Lower leg skin (tissue), 4 donors: ENCODE measurements around the gene HHIP. TPM values are rescaled to one million over a fixed set of nuclear protein-coding genes. Genes with fewer than 3 reads are reported as not detected.
"Not testable (repeated sequence)": the region's sequence is repeated elsewhere in the genome, so short reads cannot be mapped to it uniquely, and the experiment has no call there.

ENCODE experiments used
- DNase-seq, 2 donors: peaks; one replicate each; pipeline ENCODE4 v3.0.0-alpha.2; 2019; ENCODE audit warnings: low spot score in 2 of 2
- H3K4me3 ChIP-seq: fragments of 200-600 bp; sonication (generic); 2 replicates; pipeline ENCODE4 v1.5.1; 2017; ENCODE audit warnings: mild to moderate bottlenecking, low read depth; ENCODE audit not compliant: poor library complexity, severe bottlenecking
- POLR2A ChIP-seq, 2 donors: fragments of 450-650 bp; IDR thresholded peaks; one replicate each; pipeline ENCODE4 v1.6.1; 2016 to 2017; ENCODE audit warnings: antibody characterized with exemption in 2 of 2, mild to moderate bottlenecking in 1 of 2, moderate library complexity in 1 of 2
- WGBS, 2 donors: methylation state at CpG; one replicate each; pipeline ENCODE4 v1.1.5; 2018; 5-methylcytosine and 5-hydroxymethylcytosine counted together
- intact Hi-C: fragments of 100-400 bp; cut with DNase I; formaldehyde crosslinking; loops from one replicate; pipeline ENCODE4 v1.15.0; 2023; ENCODE audit warnings: low total_unique reads
- total RNA-seq, 4 donors: library from RNA; depleted of rRNA; stranded (reverse); fragments of >200 nt; gene quantifications; one replicate each; pipeline ENCODE4 v1.1.0, GENCODE V29; 2016
- TF ChIP-seq, protein P1 (sequence below), 3 donors: fragments of 450-650 bp; IDR thresholded peaks; one replicate each; pipeline ENCODE4 v1.5.1; 2016; ENCODE audit warnings: antibody characterized with exemption in 3 of 3, mild to moderate bottlenecking in 3 of 3, moderate library complexity in 2 of 3

Gene HHIP
- total RNA-seq, 4 donors from 2014 or later = 0.03 to 0.04 TPM; not detected in 2

- intact Hi-C loops = no loop called here
- WGBS, 2 donors = 50 to 58% methylated on average over 1 of the region's 1 CpG
- TF ChIP-seq POLR2A (IDR thresholded peaks at IDR 0.05) = no peak
- TF ChIP-seq, protein P1, sequence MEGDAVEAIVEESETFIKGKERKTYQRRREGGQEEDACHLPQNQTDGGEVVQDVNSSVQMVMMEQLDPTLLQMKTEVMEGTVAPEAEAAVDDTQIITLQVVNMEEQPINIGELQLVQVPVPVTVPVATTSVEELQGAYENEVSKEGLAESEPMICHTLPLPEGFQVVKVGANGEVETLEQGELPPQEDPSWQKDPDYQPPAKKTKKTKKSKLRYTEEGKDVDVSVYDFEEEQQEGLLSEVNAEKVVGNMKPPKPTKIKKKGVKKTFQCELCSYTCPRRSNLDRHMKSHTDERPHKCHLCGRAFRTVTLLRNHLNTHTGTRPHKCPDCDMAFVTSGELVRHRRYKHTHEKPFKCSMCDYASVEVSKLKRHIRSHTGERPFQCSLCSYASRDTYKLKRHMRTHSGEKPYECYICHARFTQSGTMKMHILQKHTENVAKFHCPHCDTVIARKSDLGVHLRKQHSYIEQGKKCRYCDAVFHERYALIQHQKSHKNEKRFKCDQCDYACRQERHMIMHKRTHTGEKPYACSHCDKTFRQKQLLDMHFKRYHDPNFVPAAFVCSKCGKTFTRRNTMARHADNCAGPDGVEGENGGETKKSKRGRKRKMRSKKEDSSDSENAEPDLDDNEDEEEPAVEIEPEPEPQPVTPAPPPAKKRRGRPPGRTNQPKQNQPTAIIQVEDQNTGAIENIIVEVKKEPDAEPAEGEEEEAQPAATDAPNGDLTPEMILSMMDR (IDR thresholded peaks at IDR 0.05) = no peak
- no peak for DNase-seq
- no peak overlapping the region for H3K4me3 ChIP-seq
Measured at GRCh38 chr4:144740316-144740715, 94.4 kb downstream of the HHIP start.

- 39 to 41% methylated on average over 4 of the region's 4 CpGs for WGBS, 2 donors
- intact Hi-C loops = no loop called here
- no peak overlapping the region for H3K4me3 ChIP-seq
- DNase-seq = no peak
- TF ChIP-seq, protein P1 (IDR thresholded peaks at IDR 0.05) = no peak
- no peak for TF ChIP-seq POLR2A (IDR thresholded peaks at IDR 0.05)
Measured at GRCh38 chr4:144748814-144749555, 103.0 kb downstream of the HHIP start.

DNA sequence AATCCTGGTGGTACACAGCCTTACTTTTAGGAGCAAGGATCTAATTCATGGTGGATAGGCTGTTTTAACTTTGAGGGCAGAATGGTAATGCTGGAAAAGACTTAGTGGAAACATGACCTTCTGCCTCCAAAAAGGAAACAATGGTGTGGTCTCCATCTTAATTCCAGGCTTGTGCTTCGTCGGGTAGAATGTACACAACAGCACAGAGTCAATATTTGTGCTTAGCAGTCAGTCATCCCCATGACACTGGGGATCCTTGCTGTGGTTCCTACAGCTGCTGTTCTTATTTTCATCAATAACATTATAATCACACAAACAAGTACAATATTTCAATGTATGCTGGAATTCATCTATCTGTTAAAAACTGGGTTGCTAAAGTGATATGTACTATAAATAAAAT is 104.4 kb downstream of the HHIP start:
- DNase-seq = no peak
- no peak overlapping the region for H3K4me3 ChIP-seq
- 91 to 96% methylated on average over 2 of the region's 2 CpGs for WGBS, 2 donors
- intact Hi-C loops = no loop called here
- no peak for TF ChIP-seq POLR2A (IDR thresholded peaks at IDR 0.05)
- TF ChIP-seq, protein P1 (IDR thresholded peaks at IDR 0.05) = no peak

GRCh38 chr4:144754562-144755410 is 108.8 kb downstream of the HHIP start:
- DNase-seq = no peak
- WGBS, 2 donors = 85 to 87% methylated on average over 3 of the region's 3 CpGs
- intact Hi-C loops = no loop called here

GRCh38 chr4:144757969-144758368 is 112.0 kb downstream of the HHIP start:
- intact Hi-C loops = no loop called here
- no peak for DNase-seq
- 77 to 85% methylated on average over 1 of the region's 1 CpG for WGBS, 2 donors
- TF ChIP-seq POLR2A (IDR thresholded peaks at IDR 0.05) = no peak
- TF ChIP-seq, protein P1 (IDR thresholded peaks at IDR 0.05) = no peak
- no peak overlapping the region for H3K4me3 ChIP-seq

More at GRCh38 chr4:144754562-144755410, 108.8 kb downstream of the HHIP start:
- no peak overlapping the region for H3K4me3 ChIP-seq
- TF ChIP-seq, protein P1 (IDR thresholded peaks at IDR 0.05) = no peak
- TF ChIP-seq POLR2A (IDR thresholded peaks at IDR 0.05) = no peak

DNA sequence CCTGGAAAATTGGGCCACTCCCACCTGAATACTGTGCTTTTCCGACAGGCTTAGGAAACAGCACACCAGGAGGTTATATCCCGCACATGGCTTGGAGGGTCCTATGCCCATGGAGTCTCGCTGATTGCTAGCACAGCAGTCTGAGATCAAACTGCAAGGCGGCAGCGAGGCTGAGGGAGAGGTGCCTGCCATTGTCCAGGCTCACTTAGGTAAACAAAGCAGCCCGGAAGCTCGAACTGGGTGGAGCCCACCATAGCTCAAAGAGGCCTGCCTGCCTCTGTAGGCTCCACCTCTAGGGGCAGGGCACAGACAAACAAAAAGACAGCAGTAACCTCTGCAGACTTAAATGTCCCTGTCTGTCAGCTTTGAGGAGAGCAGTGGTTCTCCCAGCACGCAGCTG is 122.9 kb downstream of the HHIP start:
- peak in 1 of 2 donors; percentile 52 for DNase-seq
- intact Hi-C loops, H3K4me3 ChIP-seq: not testable (repeated sequence)
- 65 to 70% methylated on average over 8 of the region's 8 CpGs for WGBS, 2 donors
